Measurements from ENCODE around the gene ZNF792. TPM values are rescaled to one million over a fixed set of nuclear protein-coding genes. Genes with fewer than 3 reads are reported as not detected.
"Not testable (repeated sequence)": the region's sequence is repeated elsewhere in the genome, so short reads cannot be mapped to it uniquely, and the experiment has no call there.

The ZNF792 gene
- total RNA-seq, 2 donors from 2014 or later, result 4.4 to 5.9 TPM

- Histone ChIP-seq H3K27ac (no peak overlapping the region), H3K9me3 (no peaks in the 10 kb centered on the region), H3K4me3 (no peak overlapping the region), H3K27me3 (no peaks in the 10 kb centered on the region), H3K36me3 (no peaks in the 10 kb centered on the region), H3K4me1 (peaks cover 0 to 13% of the 10 kb centered on the region in 2 donors)
- TF ChIP-seq CTCF (IDR thresholded peaks at IDR 0.05), result no peak
- no peak for DNase-seq (ENCODE audit: low spot score)
Measured at GRCh38 chr19:34969721-34970120, 5.7 kb upstream of the ZNF792 start.

- DNase-seq (ENCODE audit: low spot score), result no peak
- Histone ChIP-seq H3K36me3 (no peaks in the 10 kb centered on the region), H3K4me3 (no peak overlapping the region), H3K4me1 (peaks cover 0 to 13% of the 10 kb centered on the region in 2 donors), H3K9me3 (no peaks in the 10 kb centered on the region), H3K27ac (no peak overlapping the region), H3K27me3 (no peaks in the 10 kb centered on the region)
- TF ChIP-seq CTCF (IDR thresholded peaks at IDR 0.05), result no peak
Measured at GRCh38 chr19:34967551-34967950, 3.5 kb upstream of the ZNF792 start.

- H3K27ac ChIP-seq; H3K4me3 ChIP-seq; DNase-seq (ENCODE audit: low spot score); H3K27me3 ChIP-seq; H3K36me3 ChIP-seq: not testable (repeated sequence)
- H3K9me3 ChIP-seq, result peaks cover 2 to 10% of the 10 kb centered on the region in 2 donors
- H3K4me1 ChIP-seq, result peaks cover 0 to 23% of the 10 kb centered on the region in 2 donors
Measured at GRCh38 chr19:34965505-34965904, 1.5 kb upstream of the ZNF792 start.

GRCh38 chr19:34964598-34964997, 569 bp upstream of the ZNF792 start:
- H3K27ac ChIP-seq, result no peak overlapping the region
- TF ChIP-seq CTCF (IDR thresholded peaks at IDR 0.05), result no peak

GRCh38 chr19:34962687-34963572, 1.1 kb downstream of the ZNF792 start:
- Histone ChIP-seq H3K27me3 (no peaks in the 10 kb centered on the region), H3K4me1 (peaks cover 0 to 23% of the 10 kb centered on the region in 2 donors), H3K36me3 (peaks cover 29% of the 10 kb centered on the region), H3K27ac (peak overlapping the region; percentile 38 to 66), H3K4me3 (peak overlapping the region; percentile 79 to 90), H3K9me3 (peaks cover 25 to 36% of the 10 kb centered on the region in 2 donors)
- no peak for TF ChIP-seq CTCF (IDR thresholded peaks at IDR 0.05)
- no peak for DNase-seq (ENCODE audit: low spot score)

More at GRCh38 chr19:34964598-34964997, 569 bp upstream of the ZNF792 start:
- Histone ChIP-seq H3K36me3 (peaks cover 13% of the 10 kb centered on the region), H3K4me3 (no peak overlapping the region), H3K9me3 (peaks cover 10 to 20% of the 10 kb centered on the region in 2 donors), H3K4me1 (peaks cover 0 to 23% of the 10 kb centered on the region in 2 donors), H3K27me3 (no peaks in the 10 kb centered on the region)
- no peak for DNase-seq (ENCODE audit: low spot score)
